GM12865 (cell line): ENCODE results near the gene SALL4.
"Not testable (repeated sequence)": the region's sequence is repeated elsewhere in the genome, so short reads cannot be mapped to it uniquely, and the experiment has no call there.

Experiments
- DNase-seq: peaks from one replicate; pipeline ENCODE4 v3.0.0; 2010; ENCODE audit warnings: low read depth
- H3K4me3 ChIP-seq: 2 replicates; pipeline ENCODE4 v1.5.1; 2011; ENCODE audit warnings: mild to moderate bottlenecking, low read depth, low read length, control low read depth
- CTCF ChIP-seq: IDR thresholded peaks from 2 replicates; pipeline ENCODE4 v1.5.1; 2011; ENCODE audit warnings: low read length, control low read depth, low read depth, inconsistent platforms; ENCODE audit not compliant: insufficient read depth; ENCODE audit errors: missing control alignments

Gene SALL4

DNA sequence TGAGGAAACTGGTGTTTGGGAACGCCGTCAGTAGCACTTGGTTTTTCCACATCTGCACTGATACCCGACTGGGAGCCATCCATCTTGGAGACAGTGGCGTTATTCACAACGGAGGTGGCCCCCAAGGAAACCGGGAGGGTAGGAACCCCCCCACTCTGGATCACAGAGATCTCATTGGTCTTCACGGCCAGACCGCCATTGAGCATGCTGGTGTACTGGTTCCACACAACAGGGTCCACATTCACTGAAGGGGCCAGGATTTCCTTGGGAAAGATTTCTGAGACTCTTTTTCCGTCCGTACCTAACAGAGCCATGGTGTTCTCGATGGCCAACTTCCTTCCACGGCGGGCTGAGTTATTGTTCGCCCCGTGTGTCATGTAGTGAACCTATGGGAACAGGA is 18.0 kb downstream of the SALL4 start:
- TF ChIP-seq CTCF = no peak
- H3K4me3 ChIP-seq = no peak overlapping the region
- no peak for DNase-seq

- H3K4me3 ChIP-seq, DNase-seq: not testable (repeated sequence)
These were observed 24.0 kb downstream of the SALL4 start for GRCh38 chr20:51778229-51778759.

- DNase-seq = no peak
- no peak overlapping the region for H3K4me3 ChIP-seq
- TF ChIP-seq CTCF = no peak
These were observed 27.1 kb downstream of the SALL4 start for GRCh38 chr20:51775241-51775640.

- no peak for DNase-seq
- no peak for TF ChIP-seq CTCF
- H3K4me3 ChIP-seq = no peak overlapping the region
These were observed 30.1 kb downstream of the SALL4 start for GRCh38 chr20:51772236-51772635.

DNA sequence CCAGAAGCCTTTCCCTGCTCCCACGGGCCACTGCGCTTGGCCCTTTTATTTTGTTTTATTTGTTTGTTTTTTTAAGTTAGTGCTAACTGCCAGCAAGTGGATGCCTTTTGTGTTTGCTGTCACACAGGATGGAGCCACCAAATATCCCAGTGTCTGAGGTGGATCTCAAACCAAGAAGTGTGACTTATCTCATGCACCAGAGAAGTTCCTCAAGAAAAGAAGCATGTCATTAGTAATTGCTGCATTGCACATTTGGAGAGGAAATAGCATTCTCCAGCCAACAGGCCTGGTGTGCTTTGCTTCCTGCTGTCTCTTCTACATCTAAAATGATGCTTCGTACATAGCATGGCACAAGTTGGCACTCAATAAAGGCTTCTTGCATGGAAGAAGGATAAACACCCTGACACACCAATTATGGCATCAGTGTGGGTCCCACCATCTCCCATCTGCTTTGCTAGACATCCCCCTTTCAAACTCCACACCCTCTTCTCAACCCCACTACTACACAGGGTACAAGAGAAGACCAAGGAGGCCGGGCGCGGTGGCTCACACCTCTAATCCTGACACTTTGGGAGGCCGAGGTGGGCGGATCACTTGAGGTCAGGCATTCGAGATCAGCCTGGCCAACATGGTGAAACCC is 32.2 kb downstream of the SALL4 start:
- no peak for DNase-seq
- TF ChIP-seq CTCF = no peak
- no peak overlapping the region for H3K4me3 ChIP-seq

- no peak overlapping the region for H3K4me3 ChIP-seq
- no peak for TF ChIP-seq CTCF
- DNase-seq = no peak
These were observed 33.4 kb downstream of the SALL4 start for GRCh38 chr20:51768759-51769517.

- DNase-seq = no peak
- TF ChIP-seq CTCF = no peak
- H3K4me3 ChIP-seq = no peak within 1 kb of the TSS
These were observed 34.2 kb downstream of the SALL4 start, which contains the start of gene ATP9A for GRCh38 chr20:51767867-51768758. TSS of gene ATP9A (minus strand) at chr20:51768390. CDS start at chr20:51768369, 21 bp downstream.
